ENCODE results near the gene TCF12. TPM values are rescaled to one million over a fixed set of nuclear protein-coding genes. Genes with fewer than 3 reads are reported as not detected.
"Not testable (repeated sequence)": the region's sequence is repeated elsewhere in the genome, so short reads cannot be mapped to it uniquely, and the experiment has no call there.

TCF12 gene
- total RNA-seq, 4 donors from 2014 or later = 50.5 to 117 (median 89.8) TPM

DNA sequence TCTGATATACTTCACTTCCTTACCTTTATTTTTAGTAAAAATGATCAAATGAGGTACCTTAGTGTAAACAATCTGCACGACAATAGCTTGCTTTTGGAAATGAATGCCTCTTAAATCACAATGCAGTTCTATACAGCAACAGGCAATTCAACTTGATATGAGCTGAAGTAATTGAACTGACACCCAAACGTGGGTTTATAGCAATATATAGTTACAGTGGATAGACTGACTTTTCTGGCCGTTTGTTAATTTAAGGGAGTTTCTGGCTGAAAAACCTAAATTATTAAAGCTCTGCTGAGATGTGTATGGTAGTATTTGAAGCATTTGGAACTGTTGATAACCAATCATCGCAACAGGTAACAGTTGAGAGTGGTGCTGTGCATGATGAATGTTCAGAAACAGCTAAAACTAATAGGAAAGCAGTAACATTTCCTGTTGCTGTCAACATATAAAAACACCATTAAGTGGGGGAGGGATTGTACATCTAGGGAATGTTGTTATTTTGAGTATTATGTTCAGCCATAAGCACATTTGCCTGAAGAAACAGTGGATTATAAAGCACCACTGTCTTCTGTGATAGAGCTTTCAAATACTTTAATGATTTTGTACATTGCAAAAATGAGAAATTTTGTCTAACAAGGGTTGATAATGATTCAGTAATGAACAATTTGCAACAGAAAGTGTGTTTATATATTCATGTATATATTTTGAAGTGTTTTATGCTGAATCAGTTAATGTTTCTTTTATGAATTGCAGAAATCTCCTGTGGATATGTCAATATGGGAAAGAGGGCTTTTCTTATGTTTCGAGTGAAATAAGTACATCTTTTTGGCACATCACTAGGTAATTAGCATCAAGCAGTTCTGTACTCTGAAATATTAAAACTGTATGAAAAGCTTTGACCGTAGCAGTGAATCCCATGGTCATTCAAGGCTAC is 176.1 kb downstream of the TCF12 start:
- WGBS, 2 donors = 82% methylated on average over 6 of the region's 6 CpGs
- no peak for DNase-seq (ENCODE audit: low spot score in 2 of 2)
- TF ChIP-seq, protein P1, sequence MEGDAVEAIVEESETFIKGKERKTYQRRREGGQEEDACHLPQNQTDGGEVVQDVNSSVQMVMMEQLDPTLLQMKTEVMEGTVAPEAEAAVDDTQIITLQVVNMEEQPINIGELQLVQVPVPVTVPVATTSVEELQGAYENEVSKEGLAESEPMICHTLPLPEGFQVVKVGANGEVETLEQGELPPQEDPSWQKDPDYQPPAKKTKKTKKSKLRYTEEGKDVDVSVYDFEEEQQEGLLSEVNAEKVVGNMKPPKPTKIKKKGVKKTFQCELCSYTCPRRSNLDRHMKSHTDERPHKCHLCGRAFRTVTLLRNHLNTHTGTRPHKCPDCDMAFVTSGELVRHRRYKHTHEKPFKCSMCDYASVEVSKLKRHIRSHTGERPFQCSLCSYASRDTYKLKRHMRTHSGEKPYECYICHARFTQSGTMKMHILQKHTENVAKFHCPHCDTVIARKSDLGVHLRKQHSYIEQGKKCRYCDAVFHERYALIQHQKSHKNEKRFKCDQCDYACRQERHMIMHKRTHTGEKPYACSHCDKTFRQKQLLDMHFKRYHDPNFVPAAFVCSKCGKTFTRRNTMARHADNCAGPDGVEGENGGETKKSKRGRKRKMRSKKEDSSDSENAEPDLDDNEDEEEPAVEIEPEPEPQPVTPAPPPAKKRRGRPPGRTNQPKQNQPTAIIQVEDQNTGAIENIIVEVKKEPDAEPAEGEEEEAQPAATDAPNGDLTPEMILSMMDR (IDR thresholded peaks at IDR 0.05) = no peak
- TF ChIP-seq POLR2A (IDR thresholded peaks at IDR 0.05) = no peak
- intact Hi-C loops (cut with DNase I; ENCODE audit: low total_unique reads) = loop anchor here (1.0 kb wide), 1 partner anchor 49 kb away; no protein-coding TSS in a partner anchor
- no peak overlapping the region for H3K4me3 ChIP-seq (ENCODE audit: low read depth, poor library complexity, severe bottlenecking)

DNA sequence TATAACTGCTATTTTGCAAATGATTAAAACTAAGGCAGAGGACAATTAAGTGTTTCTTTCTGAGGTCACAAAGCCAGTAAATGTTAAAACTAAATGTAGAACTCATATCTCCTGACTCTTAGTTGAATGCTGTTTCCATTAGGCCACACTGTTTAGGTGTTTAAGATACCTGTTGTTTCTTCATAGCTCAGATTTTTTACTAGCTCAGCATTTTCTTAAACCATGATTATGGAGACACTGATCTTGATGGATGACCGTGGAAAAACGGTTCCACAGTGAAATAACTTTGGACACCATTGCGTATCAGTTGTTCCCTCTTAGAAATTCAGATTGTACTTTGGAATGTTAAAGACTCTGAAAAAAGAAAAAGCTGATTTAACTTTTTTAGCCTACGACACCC is 177.5 kb downstream of the TCF12 start:
- WGBS, 2 donors = 71 to 81% methylated on average over 4 of the region's 4 CpGs
- TF ChIP-seq, protein P1 (IDR thresholded peaks at IDR 0.05) = no peak
- TF ChIP-seq POLR2A (IDR thresholded peaks at IDR 0.05) = no peak
- DNase-seq (ENCODE audit: low spot score in 2 of 2) = no peak
- no peak overlapping the region for H3K4me3 ChIP-seq (ENCODE audit: low read depth, poor library complexity, severe bottlenecking)
- intact Hi-C loops (cut with DNase I; ENCODE audit: low total_unique reads) = no loop called here

DNA sequence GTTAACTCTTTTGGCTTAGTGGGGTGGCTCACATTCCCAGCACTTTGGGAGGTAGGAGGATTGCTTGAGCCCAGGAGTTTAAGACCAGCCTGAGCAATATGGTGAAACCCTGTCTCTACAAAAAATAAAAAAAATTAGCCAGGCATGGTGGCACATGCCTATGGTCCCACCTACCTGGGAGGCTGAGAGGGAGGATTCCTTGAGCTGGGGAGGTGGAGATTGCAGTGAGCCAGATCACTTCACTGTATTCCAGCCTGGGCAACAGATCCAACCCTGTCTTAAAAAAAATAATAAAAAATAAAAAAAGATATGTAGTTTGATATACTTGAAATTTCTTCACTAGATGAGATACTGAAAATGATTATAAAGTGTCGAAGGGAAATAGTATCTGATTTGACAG is 178.8 kb downstream of the TCF12 start:
- intact Hi-C loops (cut with DNase I; ENCODE audit: low total_unique reads) = no loop called here
- DNase-seq (ENCODE audit: low spot score in 2 of 2) = no peak
- TF ChIP-seq, protein P1 (IDR thresholded peaks at IDR 0.05) = no peak
- no peak for TF ChIP-seq POLR2A (IDR thresholded peaks at IDR 0.05)
- 81 to 84% methylated on average over 1 of the region's 1 CpG for WGBS, 2 donors
- H3K4me3 ChIP-seq (ENCODE audit: low read depth, poor library complexity, severe bottlenecking) = no peak overlapping the region

DNA sequence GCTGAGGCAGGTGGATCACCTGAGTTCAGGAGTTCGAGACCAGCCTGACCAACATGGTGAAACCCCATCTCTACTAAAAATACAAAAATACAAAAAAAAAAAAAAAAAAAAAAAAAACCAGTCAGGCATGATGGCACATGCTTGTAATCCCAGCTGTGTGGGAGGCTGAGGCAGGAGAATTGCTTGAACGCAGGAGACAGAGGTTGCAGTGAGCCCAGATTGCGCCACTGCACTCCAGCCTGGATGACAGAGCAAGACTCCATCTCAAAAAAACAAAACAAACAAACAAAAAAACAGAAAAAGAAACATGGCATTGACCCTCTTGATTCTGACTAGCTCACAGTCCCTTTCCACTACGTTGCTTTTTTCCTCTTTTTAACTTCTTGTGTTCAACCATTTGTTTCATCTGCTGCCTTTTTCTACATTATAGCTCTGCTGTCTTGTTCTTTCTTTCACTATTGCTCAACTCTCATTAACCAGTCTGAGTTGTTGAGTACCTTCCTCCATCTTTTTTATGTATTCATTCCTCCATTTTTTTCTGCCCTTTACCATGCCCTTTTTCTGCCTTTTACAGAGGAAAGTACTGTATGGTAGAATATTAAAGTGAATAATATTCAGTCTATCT is 179.6 kb downstream of the TCF12 start:
- H3K4me3 ChIP-seq (ENCODE audit: low read depth, poor library complexity, severe bottlenecking); intact Hi-C loops (cut with DNase I; ENCODE audit: low total_unique reads); DNase-seq (ENCODE audit: low spot score in 2 of 2): not testable (repeated sequence)
- 76 to 84% methylated on average over 4 of the region's 4 CpGs for WGBS, 2 donors

DNA sequence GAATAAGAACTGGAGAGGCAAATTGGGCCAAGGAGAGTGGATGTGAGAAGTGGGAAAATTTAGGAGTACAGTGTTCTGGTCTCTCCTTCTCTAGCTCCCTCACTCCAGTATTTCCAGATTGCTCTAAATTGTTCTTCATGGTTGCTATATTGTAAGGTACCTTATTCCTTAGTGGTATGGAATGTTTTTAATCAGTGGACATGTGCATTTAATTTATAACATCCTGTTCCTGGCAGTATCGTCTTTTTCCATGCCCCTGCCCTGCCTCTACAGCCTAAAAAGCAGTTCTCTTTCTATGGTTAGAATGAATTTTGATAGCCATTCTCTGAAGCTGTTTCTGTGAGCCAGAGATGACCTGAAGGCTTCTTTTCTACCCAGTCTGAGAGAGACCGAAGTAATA is 180.5 kb downstream of the TCF12 start:
- intact Hi-C loops (cut with DNase I; ENCODE audit: low total_unique reads) = no loop called here
- no peak overlapping the region for H3K4me3 ChIP-seq (ENCODE audit: low read depth, poor library complexity, severe bottlenecking)
- 70 to 75% methylated on average over 2 of the region's 2 CpGs for WGBS, 2 donors
- no peak for DNase-seq (ENCODE audit: low spot score in 2 of 2)
- TF ChIP-seq, protein P1 (IDR thresholded peaks at IDR 0.05) = no peak
- no peak for TF ChIP-seq POLR2A (IDR thresholded peaks at IDR 0.05)

DNA sequence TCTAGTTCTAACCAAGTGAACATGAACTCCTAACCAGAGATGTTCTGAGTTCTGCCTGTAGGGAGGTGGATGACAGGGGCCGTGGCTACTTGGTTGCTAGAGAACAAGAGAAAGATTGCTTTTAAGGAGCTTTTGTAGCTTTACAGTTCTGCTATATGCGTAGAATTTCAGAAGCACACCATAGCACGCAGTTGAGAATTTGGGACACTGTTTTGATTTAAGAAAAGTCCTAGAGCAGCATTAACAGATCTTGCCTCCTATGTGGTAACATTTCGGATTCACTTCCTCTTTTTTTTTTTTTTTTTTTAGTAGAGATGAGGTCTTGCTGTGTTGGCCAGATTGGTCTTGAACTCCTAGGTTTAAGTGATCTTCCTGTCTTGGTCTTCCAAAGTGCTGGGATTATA is 181.7 kb downstream of the TCF12 start:
- 87 to 92% methylated on average over 4 of the region's 4 CpGs for WGBS, 2 donors
- TF ChIP-seq, protein P1 (IDR thresholded peaks at IDR 0.05) = no peak
- no peak for TF ChIP-seq POLR2A (IDR thresholded peaks at IDR 0.05)
- DNase-seq (ENCODE audit: low spot score in 2 of 2) = no peak
- intact Hi-C loops (cut with DNase I; ENCODE audit: low total_unique reads) = no loop called here
- no peak overlapping the region for H3K4me3 ChIP-seq (ENCODE audit: low read depth, poor library complexity, severe bottlenecking)
